HL-60 (cell line): Measurements from ENCODE around the gene PNPLA7.

Experiments
- DNase-seq, 2 experiments: peaks; one replicate each; pipeline ENCODE4 v3.0.0-alpha.2; 2010 to 2020; ENCODE audit warnings: low read depth in 1 of 2, low spot score in 1 of 2
- H3K27ac ChIP-seq: fragments of 250-450 bp; sonication (Bioruptor Pico); replicated peaks from 2 replicates; pipeline ENCODE4 v1.5.1; 2020; ENCODE audit warnings: mild to moderate bottlenecking, moderate library complexity
- H3K27me3 ChIP-seq: fragments of 250-450 bp; sonication (Bioruptor Pico); 2 replicates; pipeline ENCODE4 v1.5.1; 2021; ENCODE audit warnings: mild to moderate bottlenecking, moderate library complexity; ENCODE audit not compliant: insufficient read depth, poor library complexity, severe bottlenecking
- H3K4me3 ChIP-seq: replicated peaks from 2 replicates; pipeline ENCODE4 v1.5.1; 2011; ENCODE audit warnings: mild to moderate bottlenecking, control low read depth, low read length; ENCODE audit not compliant: insufficient read depth
- CTCF ChIP-seq: IDR thresholded peaks from one replicate; pipeline ENCODE4 v1.5.1; 2011; ENCODE audit warnings: low read length, control low read depth, inconsistent platforms; ENCODE audit not compliant: insufficient read depth
- GABPA ChIP-seq: IDR thresholded peaks from 2 replicates; pipeline ENCODE4 v1.6.1; 2012; ENCODE audit warnings: low read depth
- POLR2AphosphoS5 ChIP-seq: IDR thresholded peaks from 2 replicates; pipeline ENCODE4 v1.6.1; 2012; ENCODE audit warnings: low read depth
- REST ChIP-seq: IDR thresholded peaks from 2 replicates; pipeline ENCODE4 v1.6.1; 2012; ENCODE audit warnings: low read depth; ENCODE audit not compliant: insufficient replicate concordance
- SPI1 ChIP-seq: IDR thresholded peaks from 2 replicates; pipeline ENCODE4 v1.6.1; 2012; ENCODE audit warnings: low read depth, mild to moderate bottlenecking, borderline replicate concordance

Gene PNPLA7

GRCh38 chr9:137434498-137435380, 115.5 kb downstream of the PNPLA7 start:
- no peak for DNase-seq
- no peak for TF ChIP-seq POLR2AphosphoS5
- no peak for TF ChIP-seq CTCF
- no peak for TF ChIP-seq REST
- no peak for TF ChIP-seq GABPA
- TF ChIP-seq SPI1: no peak
- H3K4me3 ChIP-seq: no peak overlapping the region
- H3K27me3 ChIP-seq: no peaks in the 10 kb centered on the region
- no peak overlapping the region for H3K27ac ChIP-seq

- H3K4me3 ChIP-seq: no peak overlapping the region
- no peaks in the 10 kb centered on the region for H3K27me3 ChIP-seq
- no peak for DNase-seq
- TF ChIP-seq CTCF: no peak
- TF ChIP-seq REST: no peak
- no peak for TF ChIP-seq POLR2AphosphoS5
- TF ChIP-seq SPI1: no peak
- no peak for TF ChIP-seq GABPA
- no peak overlapping the region for H3K27ac ChIP-seq
Measured at GRCh38 chr9:137433916-137434431, 116.2 kb downstream of the PNPLA7 start.

- no peak for DNase-seq
- H3K27me3 ChIP-seq: no peaks in the 10 kb centered on the region
- no peak for TF ChIP-seq SPI1
- no peak for TF ChIP-seq POLR2AphosphoS5
- TF ChIP-seq REST: no peak
- no peak for TF ChIP-seq CTCF
- TF ChIP-seq GABPA: no peak
- H3K27ac ChIP-seq: no peak overlapping the region
- no peak overlapping the region for H3K4me3 ChIP-seq
Measured at GRCh38 chr9:137433349-137433915, 116.8 kb downstream of the PNPLA7 start.
